HG03442 (cell line): ENCODE measurements around the gene TSEN2.

Source experiments
- ATAC-seq: cut with Tn5 transposase; IDR thresholded peaks from one replicate; pipeline ENCODE4 v1.9.1; 2021; ENCODE audit warnings: mild to moderate bottlenecking, moderate library complexity; ENCODE audit not compliant: unreplicated experiment

Gene TSEN2

GRCh38 chr3:12582730-12583129 lies 98.5 kb downstream of the TSEN2 start:
- ATAC-seq, result no peak
